Esophagus (tissue), 2 donors: ENCODE measurements around the gene LSG1. TPM values are rescaled to one million over a fixed set of nuclear protein-coding genes. Genes with fewer than 3 reads are reported as not detected.

Source experiments
- H3K27ac ChIP-seq, 2 donors: one replicate each; pipeline ENCODE4 v1.5.1; 2013; ENCODE audit warnings: low read depth in 2 of 2, mild to moderate bottlenecking in 2 of 2, inconsistent platforms in 1 of 2, low read length in 1 of 2, moderate library complexity in 1 of 2
- H3K27me3 ChIP-seq, 2 donors: one replicate each; pipeline ENCODE4 v1.6.1; 2013; ENCODE audit warnings: low read length in 2 of 2, control low read depth in 1 of 2, mild to moderate bottlenecking in 1 of 2; ENCODE audit not compliant: insufficient read depth in 2 of 2, control insufficient read depth in 1 of 2
- H3K36me3 ChIP-seq, 2 donors: one replicate each; pipeline ENCODE4 v1.6.1; 2013; ENCODE audit warnings: low read length in 1 of 2; ENCODE audit not compliant: control insufficient read depth in 2 of 2, insufficient read depth in 2 of 2
- H3K4me1 ChIP-seq, 2 donors: one replicate each; pipeline ENCODE4 v1.6.1; 2013; ENCODE audit warnings: low read length in 1 of 2; ENCODE audit not compliant: control insufficient read depth in 2 of 2, insufficient read depth in 2 of 2
- H3K4me3 ChIP-seq, 2 donors: one replicate each; pipeline ENCODE4 v1.5.1; 2013; ENCODE audit warnings: low read length in 2 of 2, mild to moderate bottlenecking in 2 of 2, low read depth in 1 of 2, moderate library complexity in 1 of 2
- H3K9me3 ChIP-seq, 2 donors: one replicate each; pipeline ENCODE4 v1.6.1; 2013; ENCODE audit warnings: mild to moderate bottlenecking in 2 of 2, low read depth in 1 of 2, low read length in 1 of 2, moderate library complexity in 1 of 2; ENCODE audit not compliant: control insufficient read depth in 2 of 2, insufficient read depth in 1 of 2
- WGBS, 2 donors: extraction: QIAGEN DNeasy Blood & Tissue Kit; methylation state at CpG; one replicate each; pipeline ENCODE4 v1.1.7; 2013; 5-methylcytosine and 5-hydroxymethylcytosine counted together
- polyA plus RNA-seq, 2 donors: library from polyadenylated mRNA; stranded (reverse); fragments of 200-250 nt; gene quantifications; one replicate each; pipeline ENCODE4 v1.2.3, GENCODE V29; 2013
- donor health status: healthy with polysubstance abuse.
- donor health status: Bipolar disorder and iron deficiency.

LSG1 gene
- polyA plus RNA-seq, 2 donors = 14.1 to 26.5 TPM

- 20 to 27% methylated on average over 4 of the region's 4 CpGs for WGBS, 2 donors
- peaks cover 0 to under 1% of the 10 kb centered on the region in 2 donors for H3K36me3 ChIP-seq
Measured at GRCh38 chr3:194682189-194682693, 10.2 kb upstream of the LSG1 start.

GRCh38 chr3:194680888-194681615 is 9.1 kb upstream of the LSG1 start:
- 78 to 82% methylated on average over 11 of the region's 11 CpGs for WGBS, 2 donors
- Histone ChIP-seq H3K27ac (no peak overlapping the region), H3K27me3 (no peaks in the 10 kb centered on the region), H3K36me3 (no peaks in the 10 kb centered on the region), H3K4me3 (no peak overlapping the region), H3K9me3 (no peaks in the 10 kb centered on the region), H3K4me1 (peaks cover 0 to 5% of the 10 kb centered on the region in 2 donors)

More at GRCh38 chr3:194682189-194682693, 10.2 kb upstream of the LSG1 start:
- no peak overlapping the region for H3K4me3 ChIP-seq
- peaks cover under 1 to 11% of the 10 kb centered on the region in 2 donors for H3K4me1 ChIP-seq
- peak overlapping the region in 1 of 2 donors; percentile 88 for H3K27ac ChIP-seq
- no peaks in the 10 kb centered on the region for H3K9me3 ChIP-seq
- H3K27me3 ChIP-seq = no peaks in the 10 kb centered on the region

GRCh38 chr3:194676471-194676870 is 4.5 kb upstream of the LSG1 start:
- Histone ChIP-seq H3K27ac (no peak overlapping the region), H3K36me3 (no peaks in the 10 kb centered on the region), H3K27me3 (no peaks in the 10 kb centered on the region), H3K4me3 (no peak overlapping the region), H3K9me3 (no peaks in the 10 kb centered on the region), H3K4me1 (no peaks in the 10 kb centered on the region)
- 82 to 85% methylated on average over 1 of the region's 1 CpG for WGBS, 2 donors

GRCh38 chr3:194675680-194676079 is 3.7 kb upstream of the LSG1 start:
- Histone ChIP-seq H3K9me3 (no peaks in the 10 kb centered on the region), H3K36me3 (no peaks in the 10 kb centered on the region), H3K4me1 (no peaks in the 10 kb centered on the region), H3K27me3 (no peaks in the 10 kb centered on the region), H3K4me3 (no peak overlapping the region), H3K27ac (peak overlapping the region in 1 of 2 donors; percentile 65)
- 32 to 33% methylated on average over 4 of the region's 4 CpGs for WGBS, 2 donors

GRCh38 chr3:194675081-194675640 is 3.2 kb upstream of the LSG1 start:
- Histone ChIP-seq H3K4me1 (no peaks in the 10 kb centered on the region), H3K27me3 (no peaks in the 10 kb centered on the region), H3K9me3 (no peaks in the 10 kb centered on the region), H3K4me3 (no peak overlapping the region), H3K27ac (peak overlapping the region in 1 of 2 donors; percentile 65), H3K36me3 (no peaks in the 10 kb centered on the region)
- WGBS, 2 donors = 35 to 40% methylated on average over 12 of the region's 12 CpGs

GRCh38 chr3:194673761-194674160 is 1.8 kb upstream of the LSG1 start:
- no peak overlapping the region for H3K4me3 ChIP-seq
- no peak overlapping the region for H3K27ac ChIP-seq
- 71 to 73% methylated on average over 3 of the region's 3 CpGs for WGBS, 2 donors
- no peaks in the 10 kb centered on the region for H3K9me3 ChIP-seq
- no peaks in the 10 kb centered on the region for H3K27me3 ChIP-seq
- no peaks in the 10 kb centered on the region for H3K4me1 ChIP-seq
- peaks cover 0 to 6% of the 10 kb centered on the region in 2 donors for H3K36me3 ChIP-seq

- Histone ChIP-seq H3K4me3 (peak overlapping the region in 1 of 2 donors; percentile 84), H3K9me3 (no peaks in the 10 kb centered on the region), H3K27me3 (no peaks in the 10 kb centered on the region), H3K36me3 (peaks cover 0 to 6% of the 10 kb centered on the region in 2 donors), H3K4me1 (no peaks in the 10 kb centered on the region), H3K27ac (peak overlapping the region; percentile 68 to 85)
- 33% methylated on average over 5 of the region's 5 CpGs for WGBS, 2 donors
Measured at GRCh38 chr3:194672876-194673275, 885 bp upstream of the LSG1 start.

- no peaks in the 10 kb centered on the region for H3K4me1 ChIP-seq
- H3K27ac ChIP-seq = peak overlapping the region; percentile 85 to 87
- 0 to 1% methylated on average over 5 of the region's 5 CpGs for WGBS, 2 donors
- no peaks in the 10 kb centered on the region for H3K9me3 ChIP-seq
- H3K36me3 ChIP-seq = peaks cover 0 to 6% of the 10 kb centered on the region in 2 donors
- no peaks in the 10 kb centered on the region for H3K27me3 ChIP-seq
- peak overlapping the region; percentile 84 for H3K4me3 ChIP-seq
Measured at GRCh38 chr3:194671511-194671899, 486 bp downstream of the LSG1 start.

- Histone ChIP-seq H3K27me3 (no peaks in the 10 kb centered on the region), H3K36me3 (peaks cover 0 to 12% of the 10 kb centered on the region in 2 donors), H3K4me3 (no peak overlapping the region), H3K9me3 (no peaks in the 10 kb centered on the region), H3K4me1 (no peaks in the 10 kb centered on the region), H3K27ac (no peak overlapping the region)
- WGBS, 2 donors = 77 to 82% methylated on average over 7 of the region's 7 CpGs
Measured at GRCh38 chr3:194667363-194667762, 4.6 kb downstream of the LSG1 start.
